ENCODE results near the gene PIK3R1. TPM values are rescaled to one million over a fixed set of nuclear protein-coding genes. Genes with fewer than 3 reads are reported as not detected.

The PIK3R1 gene
- total RNA-seq, 1 donor from 2014 or later = 22.2 TPM

GRCh38 chr5:68290260-68290674 is 74.7 kb downstream of the PIK3R1 start:
- DNase-seq (ENCODE audit: extremely low read depth, low read depth, low spot score) = no peak

- DNase-seq (ENCODE audit: extremely low read depth, low read depth, low spot score) = no peak
Measured at GRCh38 chr5:68290847-68291246, 75.3 kb downstream of the PIK3R1 start.

- DNase-seq (ENCODE audit: extremely low read depth, low read depth, low spot score) = no peak
Measured at GRCh38 chr5:68292316-68292715, 76.8 kb downstream of the PIK3R1 start.

- DNase-seq (ENCODE audit: extremely low read depth, low read depth, low spot score) = no peak
Measured at GRCh38 chr5:68295772-68296171, 80.2 kb downstream of the PIK3R1 start.

- DNase-seq (ENCODE audit: extremely low read depth, low read depth, low spot score) = no peak
Measured at GRCh38 chr5:68296895-68297294, 81.3 kb downstream of the PIK3R1 start.

GRCh38 chr5:68297656-68298055 is 82.1 kb downstream of the PIK3R1 start:
- DNase-seq (ENCODE audit: extremely low read depth, low read depth, low spot score) = no peak

- no peak for DNase-seq (ENCODE audit: extremely low read depth, low read depth, low spot score)
Measured at GRCh38 chr5:68298479-68298878, 82.9 kb downstream of the PIK3R1 start.

- no peak for DNase-seq (ENCODE audit: extremely low read depth, low read depth, low spot score)
Measured at GRCh38 chr5:68299105-68299504, 83.5 kb downstream of the PIK3R1 start.

GRCh38 chr5:68299575-68299974 is 84.0 kb downstream of the PIK3R1 start:
- no peak for DNase-seq (ENCODE audit: extremely low read depth, low read depth, low spot score)

GRCh38 chr5:68303038-68303738 is 87.6 kb downstream of the PIK3R1 start:
- no peak for DNase-seq (ENCODE audit: extremely low read depth, low read depth, low spot score)

GRCh38 chr5:68303754-68304420 is 88.3 kb downstream of the PIK3R1 start:
- DNase-seq (ENCODE audit: extremely low read depth, low read depth, low spot score) = no peak

- DNase-seq (ENCODE audit: extremely low read depth, low read depth, low spot score) = no peak
Measured at GRCh38 chr5:68304421-68305052, 89.0 kb downstream of the PIK3R1 start.

GRCh38 chr5:68305223-68305870 is 89.8 kb downstream of the PIK3R1 start:
- DNase-seq (ENCODE audit: extremely low read depth, low read depth, low spot score) = no peak

- DNase-seq (ENCODE audit: extremely low read depth, low read depth, low spot score) = no peak
Measured at GRCh38 chr5:68306361-68307014, 90.9 kb downstream of the PIK3R1 start.

GRCh38 chr5:68313336-68313735 is 97.8 kb downstream of the PIK3R1 start:
- no peak for DNase-seq (ENCODE audit: extremely low read depth, low read depth, low spot score)

- no peak for DNase-seq (ENCODE audit: extremely low read depth, low read depth, low spot score)
Measured at GRCh38 chr5:68314465-68314864, 98.9 kb downstream of the PIK3R1 start.

GRCh38 chr5:68315679-68316271 is 100.2 kb downstream of the PIK3R1 start:
- DNase-seq (ENCODE audit: extremely low read depth, low read depth, low spot score) = no peak

- no peak for DNase-seq (ENCODE audit: extremely low read depth, low read depth, low spot score)
Measured at GRCh38 chr5:68316469-68316868, 100.9 kb downstream of the PIK3R1 start.

- DNase-seq (ENCODE audit: extremely low read depth, low read depth, low spot score) = no peak
Measured at GRCh38 chr5:68317646-68318045, 102.1 kb downstream of the PIK3R1 start.

- no peak for DNase-seq (ENCODE audit: extremely low read depth, low read depth, low spot score)
Measured at GRCh38 chr5:68318955-68319705, 103.6 kb downstream of the PIK3R1 start.
